Natural killer cell (primary cell): ENCODE results near the gene P4HB. TPM values are rescaled to one million over a fixed set of nuclear protein-coding genes. Genes with fewer than 3 reads are reported as not detected.

Source experiments
- ATAC-seq, 3 donors: fragments of 150-1000 bp in 2 of 3; fragments of 200-7000 bp in 1 of 3; cut with Tn5 transposase; 1 replicate in 1 of 3; 2 replicates in 2 of 3; pipeline ENCODE4 v1.10.0; 2021; ENCODE audit warnings: mild to moderate bottlenecking in 2 of 3, moderate library complexity in 2 of 3
- DNase-seq, 2 donors: peaks; one replicate each; pipeline versions ENCODE4 v3.0.0 to v3.0.0-alpha.2; 2013 to 2021; ENCODE audit warnings: mixed read lengths in 1 of 2
- H3K27ac ChIP-seq: one replicate; pipeline ENCODE4 v1.5.1; 2013; ENCODE audit warnings: mild to moderate bottlenecking, low read length
- H3K27me3 ChIP-seq: one replicate; pipeline ENCODE4 v1.6.1; 2013; ENCODE audit warnings: low read length; ENCODE audit not compliant: control insufficient read depth, insufficient read depth
- H3K36me3 ChIP-seq: one replicate; pipeline ENCODE4 v1.6.1; 2013; ENCODE audit warnings: low read length; ENCODE audit not compliant: control insufficient read depth, insufficient read depth
- H3K4me1 ChIP-seq: one replicate; pipeline ENCODE4 v1.6.1; 2013; ENCODE audit warnings: low read length; ENCODE audit not compliant: control insufficient read depth, insufficient read depth
- H3K4me3 ChIP-seq: one replicate; pipeline ENCODE4 v1.5.1; 2013; ENCODE audit warnings: low read length
- H3K9me3 ChIP-seq: one replicate; pipeline ENCODE4 v1.6.1; 2013; ENCODE audit warnings: low read length; ENCODE audit not compliant: control insufficient read depth, insufficient read depth
- H3K27ac Mint-ChIP-seq, 2 donors: one replicate each; pipeline ENCODE4 v1.8.0; 2022; ENCODE audit warnings: mild to moderate bottlenecking in 2 of 2, mixed read lengths in 2 of 2, moderate library complexity in 1 of 2
- H3K27me3 Mint-ChIP-seq, 2 donors: one replicate each; pipeline ENCODE4 v1.8.0; 2022; ENCODE audit warnings: low read depth in 2 of 2, mixed read lengths in 2 of 2
- H3K36me3 Mint-ChIP-seq: one replicate; pipeline ENCODE4 v1.8.0; 2022; ENCODE audit warnings: mixed read lengths
- H3K4me1 Mint-ChIP-seq, 2 donors: one replicate each; pipeline ENCODE4 v1.8.0; 2022; ENCODE audit warnings: mixed read lengths in 2 of 2
- H3K4me3 Mint-ChIP-seq: one replicate; pipeline ENCODE4 v1.8.0; 2022; ENCODE audit warnings: mild to moderate bottlenecking, moderate library complexity, mixed read lengths
- H3K9me3 Mint-ChIP-seq, 2 donors: one replicate each; pipeline ENCODE4 v1.8.0; 2022; ENCODE audit warnings: mixed read lengths in 2 of 2
- WGBS: methylation state at CpG from one replicate; pipeline ENCODE4 v1.1.7; 2013; ENCODE audit warnings: missing lambda C conversion rate; ENCODE audit not compliant: insufficient coverage; 5-methylcytosine and 5-hydroxymethylcytosine counted together
- intact Hi-C: fragments of 100-400 bp; cut with micrococcal nuclease; formaldehyde crosslinking; loops from one replicate; pipeline ENCODE4 v1.14.2; 2022
- total RNA-seq, 4 donors: library from RNA; stranded (reverse); fragments of 120-200 nt in 1 of 4; gene quantifications; one replicate each; pipeline versions ENCODE4 v1.2.3 to v1.2.4, GENCODE V29; 2013 to 2022
- TF ChIP-seq, protein P1 (sequence below): fragments of 200-600 bp; IDR thresholded peaks from one replicate; pipeline ENCODE4 v1.8.0; 2022; ENCODE audit warnings: antibody characterized with exemption

P4HB gene
- total RNA-seq, 3 donors from 2014 or later (not counting 1 experiment from before 2014, with no cell fraction given): 334 to 468 (median 386) TPM

DNA sequence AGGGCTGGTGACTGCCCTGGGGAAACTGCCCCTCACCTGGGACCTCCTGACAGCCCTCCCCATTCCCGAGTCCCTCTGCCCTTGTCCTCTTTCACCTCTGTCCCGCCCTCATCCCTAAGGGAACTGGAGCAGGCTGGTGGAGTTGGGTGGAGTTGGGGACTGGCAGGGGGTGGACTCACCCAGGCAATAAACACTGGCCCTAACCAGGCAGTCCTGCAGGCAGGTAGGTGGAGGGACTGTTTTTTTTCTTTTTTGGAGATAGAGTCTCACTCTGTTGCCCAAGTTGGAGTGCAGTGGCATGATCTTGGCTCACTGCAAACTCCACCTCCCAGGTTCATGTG, 44.7 kb downstream of the P4HB start:
- intact Hi-C loops: no loop called here
- Mint-ChIP-seq H3K36me3 (no peaks in the 10 kb centered on the region), H3K4me3 (no peak overlapping the region), H3K27ac (no peak overlapping the region), H3K9me3 (no peaks in the 10 kb centered on the region), H3K4me1 (no peaks in the 10 kb centered on the region), H3K27me3 (peaks cover 3 to 7% of the 10 kb centered on the region in 2 donors)
- no CpG with 5 or more reads among the region's 2 CpGs for WGBS
- H3K27me3 ChIP-seq: no peaks in the 10 kb centered on the region
- H3K9me3 ChIP-seq: no peaks in the 10 kb centered on the region
- DNase-seq (no peak), ATAC-seq (no peak)
- no peaks in the 10 kb centered on the region for H3K36me3 ChIP-seq
- H3K4me1 ChIP-seq: no peaks in the 10 kb centered on the region
- H3K4me3 ChIP-seq: no peak overlapping the region
- TF ChIP-seq, protein P1, sequence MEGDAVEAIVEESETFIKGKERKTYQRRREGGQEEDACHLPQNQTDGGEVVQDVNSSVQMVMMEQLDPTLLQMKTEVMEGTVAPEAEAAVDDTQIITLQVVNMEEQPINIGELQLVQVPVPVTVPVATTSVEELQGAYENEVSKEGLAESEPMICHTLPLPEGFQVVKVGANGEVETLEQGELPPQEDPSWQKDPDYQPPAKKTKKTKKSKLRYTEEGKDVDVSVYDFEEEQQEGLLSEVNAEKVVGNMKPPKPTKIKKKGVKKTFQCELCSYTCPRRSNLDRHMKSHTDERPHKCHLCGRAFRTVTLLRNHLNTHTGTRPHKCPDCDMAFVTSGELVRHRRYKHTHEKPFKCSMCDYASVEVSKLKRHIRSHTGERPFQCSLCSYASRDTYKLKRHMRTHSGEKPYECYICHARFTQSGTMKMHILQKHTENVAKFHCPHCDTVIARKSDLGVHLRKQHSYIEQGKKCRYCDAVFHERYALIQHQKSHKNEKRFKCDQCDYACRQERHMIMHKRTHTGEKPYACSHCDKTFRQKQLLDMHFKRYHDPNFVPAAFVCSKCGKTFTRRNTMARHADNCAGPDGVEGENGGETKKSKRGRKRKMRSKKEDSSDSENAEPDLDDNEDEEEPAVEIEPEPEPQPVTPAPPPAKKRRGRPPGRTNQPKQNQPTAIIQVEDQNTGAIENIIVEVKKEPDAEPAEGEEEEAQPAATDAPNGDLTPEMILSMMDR: no peak
- H3K27ac ChIP-seq: no peak overlapping the region

DNA sequence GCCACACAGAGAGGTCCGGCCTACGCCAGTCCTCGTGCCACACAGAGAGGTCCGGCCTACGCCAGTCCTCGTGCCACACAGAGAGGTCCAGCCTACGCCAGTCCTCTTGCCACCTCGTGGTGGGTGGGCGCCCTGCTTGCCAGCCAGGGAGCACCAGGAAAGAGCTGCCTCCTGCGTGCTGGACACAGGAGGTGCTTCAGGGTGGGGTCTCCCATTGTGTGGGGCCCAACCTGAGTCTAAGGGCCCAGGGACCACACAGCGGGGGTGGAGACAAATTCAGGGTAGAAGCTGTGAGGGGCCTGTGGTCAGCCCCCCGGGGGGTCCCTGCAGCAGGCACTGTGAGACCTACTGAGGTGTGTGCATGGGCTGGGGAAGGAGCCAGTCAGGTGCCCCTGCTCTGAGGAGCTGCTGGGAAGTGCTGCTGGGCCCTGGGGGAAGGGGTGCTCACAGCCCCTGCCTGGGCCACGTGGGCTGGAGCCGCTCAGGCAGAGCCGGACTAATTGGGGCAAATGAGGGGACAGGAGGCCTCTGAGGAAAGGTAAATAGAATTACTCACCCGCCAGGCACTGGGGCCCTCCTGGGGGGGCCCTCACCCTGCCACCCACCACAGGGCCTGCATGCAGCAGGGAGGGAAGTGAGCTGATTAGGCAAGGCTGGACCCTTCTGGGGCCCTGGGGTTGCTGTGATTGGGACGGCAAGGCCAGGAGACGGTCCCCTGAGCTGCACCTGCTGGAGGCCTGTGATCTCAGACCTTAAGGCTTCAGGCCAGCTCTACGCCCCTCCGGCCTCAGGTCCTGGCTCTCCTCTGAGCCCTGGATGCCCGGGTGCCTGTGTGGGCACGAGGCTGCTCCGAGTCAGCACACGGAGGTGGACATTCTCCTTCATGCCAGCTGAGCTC, 45.3 kb downstream of the P4HB start:
- Histone ChIP-seq H3K4me3 (no peak overlapping the region), H3K36me3 (no peaks in the 10 kb centered on the region), H3K9me3 (no peaks in the 10 kb centered on the region), H3K27me3 (no peaks in the 10 kb centered on the region), H3K27ac (no peak overlapping the region), H3K4me1 (no peaks in the 10 kb centered on the region)
- intact Hi-C loops: no loop called here
- TF ChIP-seq, protein P1: no peak
- DNase-seq (no peak), ATAC-seq (no peak)
- Mint-ChIP-seq H3K4me3 (no peak overlapping the region), H3K27ac (no peak overlapping the region), H3K27me3 (peaks cover 3 to 7% of the 10 kb centered on the region in 2 donors), H3K4me1 (no peaks in the 10 kb centered on the region), H3K36me3 (no peaks in the 10 kb centered on the region), H3K9me3 (no peaks in the 10 kb centered on the region)
- WGBS: 86% methylated on average over 23 of the region's 24 CpGs

DNA sequence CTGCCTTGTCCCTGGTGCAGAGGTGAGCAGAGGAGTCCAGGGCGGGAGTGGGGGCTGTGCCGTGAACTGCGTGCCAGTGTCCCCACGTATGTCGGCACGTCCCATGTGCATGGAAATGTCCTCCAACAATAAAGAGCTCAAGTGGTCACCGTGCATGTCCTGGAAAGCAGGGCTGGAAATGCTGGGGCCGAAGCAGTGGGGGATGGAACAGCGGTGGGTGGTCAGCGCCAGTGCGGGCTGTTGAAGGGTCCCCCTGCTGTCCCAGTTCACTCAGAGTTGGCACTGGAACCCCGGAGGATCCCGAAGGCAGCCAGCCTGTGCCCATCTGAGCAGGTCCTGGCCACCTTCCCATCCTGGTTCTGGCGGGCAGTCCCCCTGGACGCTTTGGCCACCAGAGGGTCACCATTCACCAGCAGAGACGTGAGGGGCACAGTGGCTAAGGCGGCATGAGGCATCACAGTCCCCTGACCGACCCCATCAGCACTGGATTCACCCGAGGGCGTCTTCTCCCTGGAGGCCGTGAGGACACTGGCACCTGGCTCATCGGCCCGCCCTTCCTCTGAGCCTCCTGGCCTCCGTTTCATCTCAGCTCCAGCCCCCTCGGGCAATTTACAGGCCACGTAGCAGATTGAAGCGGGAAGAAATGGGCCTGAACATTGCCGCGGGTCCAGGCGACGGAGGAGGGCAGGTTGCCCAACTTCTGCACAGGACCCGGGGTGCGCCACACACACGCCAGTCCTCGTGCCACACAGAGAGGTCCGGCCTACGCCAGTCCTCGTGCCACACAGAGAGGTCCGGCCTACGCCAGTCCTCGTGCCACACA, 46.3 kb downstream of the P4HB start:
- WGBS: 91% methylated on average over 40 of the region's 41 CpGs
- Histone ChIP-seq H3K36me3 (no peaks in the 10 kb centered on the region), H3K27me3 (no peaks in the 10 kb centered on the region), H3K9me3 (no peaks in the 10 kb centered on the region), H3K4me1 (no peaks in the 10 kb centered on the region), H3K27ac (no peak overlapping the region), H3K4me3 (no peak overlapping the region)
- Mint-ChIP-seq H3K9me3 (no peaks in the 10 kb centered on the region), H3K4me1 (no peaks in the 10 kb centered on the region), H3K4me3 (no peak overlapping the region), H3K36me3 (no peaks in the 10 kb centered on the region), H3K27me3 (peaks cover 7 to 10% of the 10 kb centered on the region in 2 donors), H3K27ac (no peak overlapping the region)
- TF ChIP-seq, protein P1: no peak
- intact Hi-C loops: no loop called here
- ATAC-seq (no peak), DNase-seq (no peak)
